HepG2 (cell line): ENCODE measurements around the gene OTUD7B. TPM values are rescaled to one million over a fixed set of nuclear protein-coding genes. Genes with fewer than 3 reads are reported as not detected.

ENCODE experiments used
- ATF7 ChIP-seq, 2 experiments: fragments of 450-650 bp in 1 of 2; sonication (generic) in 1 of 2; formaldehyde crosslinking in 1 of 2; IDR thresholded peaks; 2 replicates each; pipeline versions ENCODE4 v1.4.0 to v1.6.1; 2016 to 2020; ENCODE audit warnings: antibody characterized with exemption in 1 of 2, mild to moderate bottlenecking in 1 of 2, missing genetic modification reagents in 1 of 2
- MEF2D ChIP-seq: sonication (generic); formaldehyde crosslinking; IDR thresholded peaks from 2 replicates; pipeline ENCODE4 v1.5.1; 2020; ENCODE audit warnings: mild to moderate bottlenecking, missing genetic modification reagents
- MXD4 ChIP-seq: IDR thresholded peaks from 2 replicates; pipeline ENCODE4 v1.6.1; 2016; ENCODE audit warnings: mild to moderate bottlenecking, missing biosample characterization, missing genetic modification reagents
- RFXAP ChIP-seq: sonication (generic); formaldehyde crosslinking; IDR thresholded peaks from 2 replicates; pipeline ENCODE4 v1.4.0; 2020; ENCODE audit warnings: missing genetic modification reagents, borderline replicate concordance
- RXRA ChIP-seq: sonication (generic); formaldehyde crosslinking; IDR thresholded peaks from 2 replicates; pipeline ENCODE4 v1.5.1; 2020; ENCODE audit warnings: missing genetic modification reagents
- SKI ChIP-seq: fragments of 450-650 bp; IDR thresholded peaks from one replicate; pipeline ENCODE4 v1.6.1; 2018; ENCODE audit warnings: mild to moderate bottlenecking; ENCODE audit not compliant: partially characterized antibody
- SOX5 ChIP-seq: IDR thresholded peaks from 2 replicates; pipeline ENCODE4 v1.6.1; 2016; ENCODE audit warnings: borderline replicate concordance
- TOE1 ChIP-seq: sonication (generic); formaldehyde crosslinking; IDR thresholded peaks from 2 replicates; pipeline ENCODE4 v1.4.0; 2020; ENCODE audit warnings: mild to moderate bottlenecking, missing genetic modification reagents
- ZFP37 ChIP-seq: sonication (generic); formaldehyde crosslinking; IDR thresholded peaks from 2 replicates; pipeline ENCODE4 v1.4.0; 2020; ENCODE audit warnings: missing genetic modification reagents, borderline replicate concordance
- polyA plus RNA-seq, 8 experiments: library from polyadenylated mRNA; depleted of rRNA in 3 of 8; stranded (reverse) in 7 of 8; unstranded in 1 of 8; fragments of >200 nt; fragmentation: Illumina TruSeq in 4 of 8; extraction: Trizol in 4 of 8; gene quantifications; 2 replicates each; pipeline versions ENCODE4 v1.2.1 to v1.2.3, GENCODE V29; 2011 to 2016; ENCODE audit warnings: low read depth in 4 of 8, missing spikeins in 1 of 8, mixed read lengths in 1 of 8; ENCODE audit not compliant: insufficient read depth in 1 of 8
- total RNA-seq, 5 experiments: library from RNA; depleted of rRNA; stranded (reverse); fragments of >200 nt; fragmentation: Illumina TruSeq; extraction: Trizol; gene quantifications; 2 replicates each; pipeline ENCODE4 v1.2.3, GENCODE V29; 2016; ENCODE audit warnings: low read depth in 1 of 5
- TF ChIP-seq, protein P1 (sequence below): sonication (generic); formaldehyde crosslinking; IDR thresholded peaks from 2 replicates; pipeline ENCODE4 v1.4.0; 2020; ENCODE audit warnings: missing genetic modification reagents
- TF ChIP-seq, protein P2 (sequence below): IDR thresholded peaks from 2 replicates; pipeline ENCODE4 v1.6.1; 2016; ENCODE audit warnings: low read depth
- TF ChIP-seq, protein P3 (sequence below): sonication (generic); formaldehyde crosslinking; IDR thresholded peaks from 2 replicates; pipeline ENCODE4 v1.4.0; 2020; ENCODE audit warnings: missing genetic modification reagents
- TF ChIP-seq, protein P4 (sequence below): IDR thresholded peaks from 2 replicates; pipeline ENCODE4 v1.6.1; 2018; ENCODE audit warnings: missing genetic modification reagents, mild to moderate bottlenecking, missing compliant biosample characterization
- TF ChIP-seq, protein P5 (sequence below): sonication (generic); formaldehyde crosslinking; conservative IDR thresholded peaks from 2 replicates; pipeline ENCODE4 v1.4.0; 2020; ENCODE audit warnings: mild to moderate bottlenecking, missing genetic modification reagents, moderate library complexity

Gene OTUD7B
- total and polyA plus RNA-seq, 2 of the 13 experiments (the other 11 are each of a cell fraction or from before 2014, with no cell fraction given) = 5.1 to 11.2 TPM

DNA sequence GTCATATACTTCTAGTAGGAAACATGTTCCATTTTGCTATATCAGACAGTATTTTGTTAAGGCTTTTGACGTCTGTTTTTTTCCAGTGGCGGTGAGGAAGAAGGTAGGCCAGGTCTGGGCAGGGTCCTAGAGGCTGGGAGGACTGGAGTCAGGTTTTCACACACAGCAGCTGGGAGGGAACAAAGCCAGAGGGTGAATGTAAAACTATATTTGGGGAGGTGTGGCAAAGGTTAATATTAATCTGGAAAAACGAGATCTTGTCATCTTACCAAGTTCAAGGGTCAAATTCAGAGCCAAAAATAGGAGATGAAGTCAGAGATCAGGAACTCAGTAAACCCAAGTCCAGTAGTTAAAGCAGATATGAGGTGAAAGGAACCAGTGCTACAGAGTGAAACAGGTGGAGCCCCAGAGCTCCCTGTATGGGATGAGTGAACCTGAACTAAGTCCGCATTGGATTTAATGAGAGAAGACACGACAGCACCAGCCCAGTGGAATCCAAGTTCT lies 10.7 kb upstream of the OTUD7B start (continued):
- TF ChIP-seq ZFP37 (CRISPR knock-in tag) = 0 out of 2 replicates have a peak, but pooled peaks have one; percentile 38
- TF ChIP-seq, protein P1, sequence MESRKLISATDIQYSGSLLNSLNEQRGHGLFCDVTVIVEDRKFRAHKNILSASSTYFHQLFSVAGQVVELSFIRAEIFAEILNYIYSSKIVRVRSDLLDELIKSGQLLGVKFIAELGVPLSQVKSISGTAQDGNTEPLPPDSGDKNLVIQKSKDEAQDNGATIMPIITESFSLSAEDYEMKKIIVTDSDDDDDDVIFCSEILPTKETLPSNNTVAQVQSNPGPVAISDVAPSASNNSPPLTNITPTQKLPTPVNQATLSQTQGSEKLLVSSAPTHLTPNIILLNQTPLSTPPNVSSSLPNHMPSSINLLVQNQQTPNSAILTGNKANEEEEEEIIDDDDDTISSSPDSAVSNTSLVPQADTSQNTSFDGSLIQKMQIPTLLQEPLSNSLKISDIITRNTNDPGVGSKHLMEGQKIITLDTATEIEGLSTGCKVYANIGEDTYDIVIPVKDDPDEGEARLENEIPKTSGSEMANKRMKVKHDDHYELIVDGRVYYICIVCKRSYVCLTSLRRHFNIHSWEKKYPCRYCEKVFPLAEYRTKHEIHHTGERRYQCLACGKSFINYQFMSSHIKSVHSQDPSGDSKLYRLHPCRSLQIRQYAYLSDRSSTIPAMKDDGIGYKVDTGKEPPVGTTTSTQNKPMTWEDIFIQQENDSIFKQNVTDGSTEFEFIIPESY (CRISPR knock-in tag) = peak; percentile 16; the same call in 1 of the 2 replicates
- peak; percentile 84 for TF ChIP-seq SKI
- TF ChIP-seq, protein P2, sequence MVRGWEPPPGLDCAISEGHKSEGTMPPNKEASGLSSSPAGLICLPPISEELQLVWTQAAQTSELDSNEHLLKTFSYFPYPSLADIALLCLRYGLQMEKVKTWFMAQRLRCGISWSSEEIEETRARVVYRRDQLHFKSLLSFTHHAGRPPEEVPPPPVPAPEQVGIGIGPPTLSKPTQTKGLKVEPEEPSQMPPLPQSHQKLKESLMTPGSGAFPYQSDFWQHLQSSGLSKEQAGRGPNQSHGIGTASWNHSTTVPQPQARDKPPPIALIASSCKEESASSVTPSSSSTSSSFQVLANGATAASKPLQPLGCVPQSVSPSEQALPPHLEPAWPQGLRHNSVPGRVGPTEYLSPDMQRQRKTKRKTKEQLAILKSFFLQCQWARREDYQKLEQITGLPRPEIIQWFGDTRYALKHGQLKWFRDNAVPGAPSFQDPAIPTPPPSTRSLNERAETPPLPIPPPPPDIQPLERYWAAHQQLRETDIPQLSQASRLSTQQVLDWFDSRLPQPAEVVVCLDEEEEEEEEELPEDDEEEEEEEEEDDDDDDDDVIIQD (CRISPR knock-in tag) = peak; percentile 71; the same call in 1 of the 2 replicates
- TF ChIP-seq, protein P3, sequence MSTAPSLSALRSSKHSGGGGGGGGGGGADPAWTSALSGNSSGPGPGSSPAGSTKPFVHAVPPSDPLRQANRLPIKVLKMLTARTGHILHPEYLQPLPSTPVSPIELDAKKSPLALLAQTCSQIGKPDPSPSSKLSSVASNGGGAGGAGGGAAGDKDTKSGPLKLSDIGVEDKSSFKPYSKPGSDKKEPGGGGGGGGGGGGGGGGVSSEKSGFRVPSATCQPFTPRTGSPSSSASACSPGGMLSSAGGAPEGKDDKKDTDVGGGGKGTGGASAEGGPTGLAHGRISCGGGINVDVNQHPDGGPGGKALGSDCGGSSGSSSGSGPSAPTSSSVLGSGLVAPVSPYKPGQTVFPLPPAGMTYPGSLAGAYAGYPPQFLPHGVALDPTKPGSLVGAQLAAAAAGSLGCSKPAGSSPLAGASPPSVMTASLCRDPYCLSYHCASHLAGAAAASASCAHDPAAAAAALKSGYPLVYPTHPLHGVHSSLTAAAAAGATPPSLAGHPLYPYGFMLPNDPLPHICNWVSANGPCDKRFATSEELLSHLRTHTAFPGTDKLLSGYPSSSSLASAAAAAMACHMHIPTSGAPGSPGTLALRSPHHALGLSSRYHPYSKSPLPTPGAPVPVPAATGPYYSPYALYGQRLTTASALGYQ = peak; percentile 75
- TF ChIP-seq, protein P4, sequence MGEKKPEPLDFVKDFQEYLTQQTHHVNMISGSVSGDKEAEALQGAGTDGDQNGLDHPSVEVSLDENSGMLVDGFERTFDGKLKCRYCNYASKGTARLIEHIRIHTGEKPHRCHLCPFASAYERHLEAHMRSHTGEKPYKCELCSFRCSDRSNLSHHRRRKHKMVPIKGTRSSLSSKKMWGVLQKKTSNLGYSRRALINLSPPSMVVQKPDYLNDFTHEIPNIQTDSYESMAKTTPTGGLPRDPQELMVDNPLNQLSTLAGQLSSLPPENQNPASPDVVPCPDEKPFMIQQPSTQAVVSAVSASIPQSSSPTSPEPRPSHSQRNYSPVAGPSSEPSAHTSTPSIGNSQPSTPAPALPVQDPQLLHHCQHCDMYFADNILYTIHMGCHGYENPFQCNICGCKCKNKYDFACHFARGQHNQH = peak; percentile 61; the same call in 1 of the 2 replicates
- peak; percentile 75 for TF ChIP-seq ATF7 (IDR thresholded peaks at IDR 0.05)
- TF ChIP-seq ATF7 (CRISPR knock-in tag; IDR thresholded peaks at IDR 0.05) = peak; percentile 85; the same call in 1 of the 2 replicates
- TF ChIP-seq SOX5 (CRISPR knock-in tag) = peak; percentile 76
- TF ChIP-seq RFXAP (CRISPR knock-in tag) = 0 out of 2 replicates have a peak, but pooled peaks have one; percentile 55
- TF ChIP-seq RXRA (CRISPR knock-in tag) = peak; percentile 17; the same call in 1 of the 2 replicates
- TF ChIP-seq, protein P5, sequence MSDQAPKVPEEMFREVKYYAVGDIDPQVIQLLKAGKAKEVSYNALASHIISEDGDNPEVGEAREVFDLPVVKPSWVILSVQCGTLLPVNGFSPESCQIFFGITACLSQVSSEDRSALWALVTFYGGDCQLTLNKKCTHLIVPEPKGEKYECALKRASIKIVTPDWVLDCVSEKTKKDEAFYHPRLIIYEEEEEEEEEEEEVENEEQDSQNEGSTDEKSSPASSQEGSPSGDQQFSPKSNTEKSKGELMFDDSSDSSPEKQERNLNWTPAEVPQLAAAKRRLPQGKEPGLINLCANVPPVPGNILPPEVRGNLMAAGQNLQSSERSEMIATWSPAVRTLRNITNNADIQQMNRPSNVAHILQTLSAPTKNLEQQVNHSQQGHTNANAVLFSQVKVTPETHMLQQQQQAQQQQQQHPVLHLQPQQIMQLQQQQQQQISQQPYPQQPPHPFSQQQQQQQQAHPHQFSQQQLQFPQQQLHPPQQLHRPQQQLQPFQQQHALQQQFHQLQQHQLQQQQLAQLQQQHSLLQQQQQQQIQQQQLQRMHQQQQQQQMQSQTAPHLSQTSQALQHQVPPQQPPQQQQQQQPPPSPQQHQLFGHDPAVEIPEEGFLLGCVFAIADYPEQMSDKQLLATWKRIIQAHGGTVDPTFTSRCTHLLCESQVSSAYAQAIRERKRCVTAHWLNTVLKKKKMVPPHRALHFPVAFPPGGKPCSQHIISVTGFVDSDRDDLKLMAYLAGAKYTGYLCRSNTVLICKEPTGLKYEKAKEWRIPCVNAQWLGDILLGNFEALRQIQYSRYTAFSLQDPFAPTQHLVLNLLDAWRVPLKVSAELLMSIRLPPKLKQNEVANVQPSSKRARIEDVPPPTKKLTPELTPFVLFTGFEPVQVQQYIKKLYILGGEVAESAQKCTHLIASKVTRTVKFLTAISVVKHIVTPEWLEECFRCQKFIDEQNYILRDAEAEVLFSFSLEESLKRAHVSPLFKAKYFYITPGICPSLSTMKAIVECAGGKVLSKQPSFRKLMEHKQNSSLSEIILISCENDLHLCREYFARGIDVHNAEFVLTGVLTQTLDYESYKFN = peak; percentile 92
- peak; percentile 100 for TF ChIP-seq MEF2D (CRISPR knock-in tag)
- no peak for TF ChIP-seq MXD4 (CRISPR knock-in tag)
- TF ChIP-seq TOE1 (CRISPR knock-in tag) = no peak
